HG03439 (cell line): Measurements from ENCODE around the gene KRTAP10-6.
"Not testable (repeated sequence)": the region's sequence is repeated elsewhere in the genome, so short reads cannot be mapped to it uniquely, and the experiment has no call there.

ENCODE experiments used
- ATAC-seq: cut with Tn5 transposase; IDR thresholded peaks from one replicate; pipeline ENCODE4 v1.9.1; 2021; ENCODE audit warnings: mild to moderate bottlenecking, moderate library complexity; ENCODE audit not compliant: unreplicated experiment

Gene KRTAP10-6

DNA sequence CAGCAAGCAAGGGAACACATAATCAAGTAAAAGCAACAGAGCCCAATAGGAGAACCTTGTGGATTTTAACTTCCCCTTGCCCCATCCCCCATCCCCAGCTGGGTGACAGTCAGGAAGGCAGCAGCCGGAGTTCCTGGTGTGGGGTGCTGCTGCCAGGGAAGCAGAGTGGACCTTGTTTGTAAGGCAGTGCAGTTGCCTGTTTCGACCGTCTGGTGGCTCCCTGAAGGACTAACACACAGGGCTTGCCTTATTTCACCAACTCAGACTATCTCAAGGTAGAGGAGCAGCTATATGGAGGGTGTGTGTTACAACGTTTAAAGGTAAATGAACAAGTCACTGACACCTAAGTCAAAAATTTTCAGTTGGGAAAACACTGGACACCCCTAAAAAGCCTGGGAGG lies 26.2 kb upstream of the KRTAP10-6 start:
- no peak for ATAC-seq

DNA sequence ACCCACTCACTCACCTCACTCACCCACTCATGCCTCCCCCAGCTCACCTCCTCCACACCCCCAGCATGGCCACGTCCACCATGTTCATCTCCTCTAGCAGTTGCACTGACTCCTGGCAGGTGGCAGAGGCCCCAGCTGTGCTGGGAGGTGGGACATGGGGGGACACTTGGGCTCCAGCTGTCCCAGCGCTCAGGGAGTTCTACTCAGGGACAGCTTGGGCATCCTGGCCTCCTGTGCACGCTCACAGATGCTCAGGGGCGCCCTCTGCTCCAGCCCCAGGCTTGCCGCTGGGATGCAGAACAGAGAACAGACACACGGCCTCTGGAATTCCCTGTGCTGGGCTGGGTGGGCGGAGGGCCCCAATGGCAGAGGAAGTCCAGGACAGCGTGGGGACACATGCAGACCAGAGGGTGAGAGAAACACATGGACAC lies 24.8 kb upstream of the KRTAP10-6 start:
- no peak for ATAC-seq

- ATAC-seq, result no peak
These were observed 24.3 kb upstream of the KRTAP10-6 start for GRCh38 chr21:44616591-44616926.

GRCh38 chr21:44615911-44616590 lies 23.7 kb upstream of the KRTAP10-6 start:
- ATAC-seq, result no peak

- no peak for ATAC-seq
These were observed 23.2 kb upstream of the KRTAP10-6 start for GRCh38 chr21:44615466-44615865.

DNA sequence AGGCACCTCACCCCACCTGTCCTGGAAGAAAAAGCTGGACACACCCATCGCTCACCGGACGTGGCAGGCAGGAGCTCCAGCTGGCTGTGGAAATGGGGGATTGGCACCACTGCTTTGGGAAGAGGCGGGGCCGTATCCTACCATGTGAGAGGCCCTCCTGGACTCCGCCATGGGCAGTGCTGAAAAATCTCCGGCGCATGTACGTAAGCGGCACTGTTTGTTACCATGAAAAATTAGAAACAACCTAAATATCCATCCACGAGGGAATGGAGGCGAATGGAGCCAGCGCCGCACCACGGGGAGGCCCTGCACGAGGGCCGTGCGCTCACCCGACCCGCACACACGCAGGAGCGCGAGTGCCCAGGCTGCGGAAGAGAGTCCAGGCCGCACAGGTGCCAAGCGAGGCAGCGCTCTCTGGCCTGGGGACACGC lies 22.7 kb upstream of the KRTAP10-6 start:
- no peak for ATAC-seq

GRCh38 chr21:44614161-44614631 lies 21.9 kb upstream of the KRTAP10-6 start:
- ATAC-seq, result no peak

DNA sequence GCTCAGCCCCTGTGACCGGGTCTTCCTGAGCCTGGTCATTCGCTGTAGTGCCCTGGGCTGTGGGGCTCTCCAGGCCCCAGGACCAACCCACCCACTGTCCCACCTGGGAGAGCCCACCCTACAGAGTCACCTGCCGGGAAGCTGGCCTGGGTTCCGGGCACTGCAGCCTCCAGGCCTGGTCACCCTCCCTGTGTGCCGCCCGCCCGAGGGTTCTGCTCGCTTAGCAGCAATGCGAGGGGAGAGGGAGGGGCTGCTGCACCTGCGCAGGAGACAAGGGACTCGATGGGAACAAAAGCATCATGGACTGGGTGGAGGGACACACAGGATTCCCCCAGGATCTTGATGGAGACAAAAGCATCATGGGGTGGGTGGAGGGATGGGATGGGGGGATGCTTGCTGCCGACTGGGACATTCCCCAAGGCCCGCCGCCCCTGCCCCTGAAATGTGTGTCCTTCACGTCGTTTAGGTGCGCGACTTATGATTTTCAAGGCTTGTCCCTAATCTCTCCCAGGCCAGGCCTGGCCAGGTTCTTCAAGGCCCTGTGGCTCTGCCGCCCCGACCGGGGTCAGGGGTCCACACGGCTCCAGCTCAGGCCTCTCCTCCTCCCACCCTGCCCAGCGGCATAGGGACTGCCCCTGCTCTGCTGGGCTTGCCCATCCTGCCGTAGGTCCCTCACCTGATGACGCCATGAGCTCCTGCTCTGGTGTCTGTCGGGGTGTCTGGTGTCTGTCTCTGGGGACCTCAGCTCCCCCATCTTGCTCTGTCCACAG lies 21.3 kb upstream of the KRTAP10-6 start:
- no peak for ATAC-seq

GRCh38 chr21:44612669-44613229 lies 20.4 kb upstream of the KRTAP10-6 start:
- no peak for ATAC-seq

- no peak for ATAC-seq
These were observed 19.8 kb upstream of the KRTAP10-6 start, which contains the start of gene KRTAP10-8 for GRCh38 chr21:44612029-44612486. KRTAP10-8 (plus strand) TSS chr21:44612079; CDS start chr21:44612101, 22 bp downstream.

- no peak for ATAC-seq
These were observed 19.2 kb upstream of the KRTAP10-6 start for GRCh38 chr21:44611551-44611950.

GRCh38 chr21:44610157-44610843 lies 18.0 kb upstream of the KRTAP10-6 start:
- ATAC-seq, result not testable (repeated sequence)

DNA sequence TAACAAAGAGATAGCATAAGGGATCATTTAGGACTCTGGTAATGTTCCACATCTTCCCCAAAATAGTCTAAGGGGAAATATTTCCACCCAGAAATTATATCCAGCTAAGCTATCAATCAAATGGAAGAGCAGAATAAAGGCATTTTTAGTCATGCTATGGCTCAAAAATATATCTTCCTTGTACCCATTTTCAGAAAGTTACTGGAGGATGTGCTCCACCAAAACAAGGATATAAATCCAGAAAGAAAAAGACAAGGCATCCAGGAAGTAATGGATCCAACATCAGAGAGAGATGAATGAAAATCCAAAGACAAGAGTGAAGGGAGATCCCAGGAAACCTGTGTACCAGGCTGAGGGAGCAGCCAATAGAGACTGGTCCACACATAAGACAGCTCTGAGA lies 16.9 kb upstream of the KRTAP10-6 start:
- ATAC-seq, result no peak

DNA sequence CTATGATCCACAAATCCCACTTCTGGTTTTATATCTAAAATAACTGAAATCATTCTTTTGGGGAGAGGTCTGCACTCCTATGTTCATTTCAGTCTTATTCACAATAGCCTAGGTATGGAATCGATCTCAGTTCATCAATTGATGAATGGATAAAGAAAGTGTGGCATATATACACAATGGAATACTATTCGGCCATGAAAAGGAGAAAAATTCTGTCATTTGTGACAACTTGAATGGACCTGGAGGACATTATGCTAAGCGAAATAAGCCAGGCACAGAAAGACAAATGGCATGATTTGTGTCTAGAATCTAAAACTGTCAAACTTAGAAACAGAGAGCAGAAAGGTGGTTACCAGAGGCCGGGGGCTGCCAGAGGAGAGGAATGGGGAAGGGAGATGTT lies 14.2 kb upstream of the KRTAP10-6 start:
- no peak for ATAC-seq

DNA sequence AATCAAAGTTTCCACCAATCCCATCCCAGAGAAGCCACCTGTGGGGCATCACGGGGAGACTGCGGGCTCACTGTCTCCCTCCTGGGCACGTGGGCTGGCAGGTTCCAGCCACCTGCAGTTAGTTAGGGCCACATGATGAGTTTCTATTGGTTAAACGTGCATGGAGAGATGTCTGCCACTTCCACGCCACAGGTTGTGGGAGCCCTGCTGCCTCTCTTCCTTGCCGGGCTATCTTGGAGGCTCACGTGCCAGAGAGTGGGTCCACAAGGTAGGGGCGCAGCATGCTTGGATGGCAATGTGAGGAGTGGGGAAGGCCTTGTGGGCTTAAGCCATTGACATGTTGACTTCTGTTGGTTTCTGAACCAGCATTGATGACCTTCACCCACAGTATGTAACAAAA lies 11.6 kb upstream of the KRTAP10-6 start:
- no peak for ATAC-seq

GRCh38 chr21:44603109-44603875 lies 11.0 kb upstream of the KRTAP10-6 start:
- ATAC-seq, result no peak

- no peak for ATAC-seq
These were observed 10.2 kb upstream of the KRTAP10-6 start for GRCh38 chr21:44602463-44602850.

GRCh38 chr21:44601596-44602462 lies 9.5 kb upstream of the KRTAP10-6 start:
- ATAC-seq, result no peak

- not testable (repeated sequence) for ATAC-seq
These were observed 8.8 kb upstream of the KRTAP10-6 start for GRCh38 chr21:44601091-44601490.
